ENCODE measurements around the gene UPF2. TPM values are rescaled to one million over a fixed set of nuclear protein-coding genes. Genes with fewer than 3 reads are reported as not detected.

UPF2 gene
- total RNA-seq, 1 experiment from 2014 or later, result 30.6 TPM

DNA sequence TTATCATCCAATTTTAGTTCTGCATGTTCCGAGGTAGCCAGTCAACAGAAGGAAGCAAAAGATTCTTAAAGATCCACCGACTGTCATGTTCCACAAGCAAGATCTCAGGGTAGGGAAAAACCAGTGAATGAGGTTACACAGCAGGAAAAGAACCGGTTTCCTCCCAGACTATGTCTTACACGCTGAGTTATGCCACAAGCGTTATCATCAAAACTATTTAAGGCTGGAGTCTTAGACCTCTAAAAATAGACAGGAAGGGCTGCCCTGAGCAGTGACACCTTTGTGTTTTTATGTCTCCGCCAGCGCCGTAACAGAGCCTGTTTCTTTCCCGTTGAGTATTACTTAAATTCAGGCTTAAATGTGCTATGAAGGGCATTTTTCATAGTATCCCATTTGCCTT is 171.1 kb downstream of the UPF2 start:
- H3K4me3 ChIP-seq (ENCODE audit: low read depth, low read length, poor library complexity, severe bottlenecking), result no peak overlapping the region
- TF ChIP-seq EZH2 (IDR thresholded peaks at IDR 0.05; ENCODE audit: borderline replicate concordance, low read depth, low read length, poor library complexity, severe bottlenecking), result no peak
- TF ChIP-seq, protein P1, sequence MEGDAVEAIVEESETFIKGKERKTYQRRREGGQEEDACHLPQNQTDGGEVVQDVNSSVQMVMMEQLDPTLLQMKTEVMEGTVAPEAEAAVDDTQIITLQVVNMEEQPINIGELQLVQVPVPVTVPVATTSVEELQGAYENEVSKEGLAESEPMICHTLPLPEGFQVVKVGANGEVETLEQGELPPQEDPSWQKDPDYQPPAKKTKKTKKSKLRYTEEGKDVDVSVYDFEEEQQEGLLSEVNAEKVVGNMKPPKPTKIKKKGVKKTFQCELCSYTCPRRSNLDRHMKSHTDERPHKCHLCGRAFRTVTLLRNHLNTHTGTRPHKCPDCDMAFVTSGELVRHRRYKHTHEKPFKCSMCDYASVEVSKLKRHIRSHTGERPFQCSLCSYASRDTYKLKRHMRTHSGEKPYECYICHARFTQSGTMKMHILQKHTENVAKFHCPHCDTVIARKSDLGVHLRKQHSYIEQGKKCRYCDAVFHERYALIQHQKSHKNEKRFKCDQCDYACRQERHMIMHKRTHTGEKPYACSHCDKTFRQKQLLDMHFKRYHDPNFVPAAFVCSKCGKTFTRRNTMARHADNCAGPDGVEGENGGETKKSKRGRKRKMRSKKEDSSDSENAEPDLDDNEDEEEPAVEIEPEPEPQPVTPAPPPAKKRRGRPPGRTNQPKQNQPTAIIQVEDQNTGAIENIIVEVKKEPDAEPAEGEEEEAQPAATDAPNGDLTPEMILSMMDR (conservative IDR thresholded peaks at IDR 0.05; ENCODE audit: low read depth, low read length), result no peak
- no peak for DNase-seq (ENCODE audit: low spot score)
- H3K27me3 ChIP-seq (replicated peaks; ENCODE audit: insufficient read depth, low read depth, low read length, poor library complexity), result no peaks in the 10 kb centered on the region
- ChIA-PET POLR2A (ENCODE audit: low non-redundant PET) (no interaction called here), CTCF (no interaction called here)
- H3K36me3 ChIP-seq (ENCODE audit: insufficient read depth, low read length, poor library complexity, severe bottlenecking), result peaks cover 33% of the 10 kb centered on the region
- intact Hi-C loops (cut with micrococcal nuclease; ENCODE audit: unreplicated experiment), result loop anchor here (10.0 kb wide), 1 partner anchor 77 kb away; no protein-coding TSS in a partner anchor
- H3K9me3 ChIP-seq (ENCODE audit: low read depth, low read length, poor library complexity, severe bottlenecking), result no peaks in the 10 kb centered on the region
- H3K4me1 ChIP-seq (ENCODE audit: insufficient read depth, low read length, poor library complexity, severe bottlenecking), result peaks cover 29% of the 10 kb centered on the region
- no TSS peak for BruUV-seq (replicated peaks)
- H3K27ac ChIP-seq (ENCODE audit: low read depth, low read length, poor library complexity, severe bottlenecking), result peak overlapping the region; percentile 29

DNA sequence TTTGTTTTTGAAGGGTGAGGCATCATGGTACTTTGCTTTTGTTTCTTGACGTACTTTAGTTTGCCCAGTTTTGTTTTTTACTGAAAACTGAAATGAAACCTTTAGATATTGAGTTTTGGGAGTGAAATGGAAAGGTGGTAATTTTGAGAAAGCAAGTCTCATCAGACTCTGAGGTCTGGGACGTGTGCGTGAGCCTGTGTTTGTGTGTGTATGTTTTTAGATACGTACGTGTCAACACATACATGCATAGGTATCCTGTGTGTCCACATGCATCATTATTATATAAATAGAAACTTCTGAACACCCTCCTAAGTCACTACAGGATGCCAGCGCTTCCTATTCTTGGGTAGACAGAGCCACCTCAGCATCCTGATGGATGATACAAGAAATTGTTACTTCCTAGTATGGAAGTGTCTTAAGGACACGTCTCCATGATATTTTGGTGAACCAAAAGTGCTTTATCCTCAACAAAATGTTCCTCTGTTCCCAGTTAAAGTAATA is 171.7 kb downstream of the UPF2 start:
- ChIA-PET CTCF (no interaction called here), POLR2A (ENCODE audit: low non-redundant PET) (no interaction called here)
- Histone ChIP-seq H3K4me1 (ENCODE audit: insufficient read depth, low read length, poor library complexity, severe bottlenecking) (peaks cover 24% of the 10 kb centered on the region), H3K27ac (ENCODE audit: low read depth, low read length, poor library complexity, severe bottlenecking) (peak overlapping the region; percentile 29), H3K36me3 (ENCODE audit: insufficient read depth, low read length, poor library complexity, severe bottlenecking) (peaks cover 38% of the 10 kb centered on the region), H3K9me3 (ENCODE audit: low read depth, low read length, poor library complexity, severe bottlenecking) (no peaks in the 10 kb centered on the region), H3K27me3 (replicated peaks; ENCODE audit: insufficient read depth, low read depth, low read length, poor library complexity) (no peaks in the 10 kb centered on the region), H3K4me3 (ENCODE audit: low read depth, low read length, poor library complexity, severe bottlenecking) (no peak overlapping the region)
- intact Hi-C loops (cut with micrococcal nuclease; ENCODE audit: unreplicated experiment), result loop anchor here (10.0 kb wide), 1 partner anchor 76 kb away; no protein-coding TSS in a partner anchor
- TF ChIP-seq, protein P1 (conservative IDR thresholded peaks at IDR 0.05; ENCODE audit: low read depth, low read length), result no peak
- no peak for TF ChIP-seq EZH2 (IDR thresholded peaks at IDR 0.05; ENCODE audit: borderline replicate concordance, low read depth, low read length, poor library complexity, severe bottlenecking)
- BruUV-seq (replicated peaks), result no TSS peak
- DNase-seq (ENCODE audit: low spot score), result no peak

DNA sequence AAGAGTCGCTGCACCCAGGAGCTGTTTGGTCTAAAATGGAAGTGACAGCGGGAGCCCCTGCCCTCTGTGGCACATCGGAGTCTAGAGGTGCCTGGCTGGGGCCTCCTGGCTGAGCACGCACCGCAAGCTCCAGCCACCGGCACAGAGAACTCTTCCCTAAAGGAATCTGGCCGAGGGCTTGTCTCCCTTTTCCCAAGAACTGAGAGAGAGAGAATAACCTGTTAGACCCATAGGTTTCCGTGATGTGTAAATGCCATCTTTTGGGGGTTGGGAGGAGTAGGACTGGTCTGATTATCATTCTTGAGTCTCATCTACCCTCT is 172.2 kb downstream of the UPF2 start:
- TF ChIP-seq, protein P1 (conservative IDR thresholded peaks at IDR 0.05; ENCODE audit: low read depth, low read length), result no peak
- no peak for TF ChIP-seq EZH2 (IDR thresholded peaks at IDR 0.05; ENCODE audit: borderline replicate concordance, low read depth, low read length, poor library complexity, severe bottlenecking)
- H3K36me3 ChIP-seq (ENCODE audit: insufficient read depth, low read length, poor library complexity, severe bottlenecking), result peaks cover 43% of the 10 kb centered on the region
- peaks cover 19% of the 10 kb centered on the region for H3K4me1 ChIP-seq (ENCODE audit: insufficient read depth, low read length, poor library complexity, severe bottlenecking)
- no TSS peak for BruUV-seq (replicated peaks)
- intact Hi-C loops (cut with micrococcal nuclease; ENCODE audit: unreplicated experiment), result loop anchor here (10.0 kb wide), 1 partner anchor 76 kb away; no protein-coding TSS in a partner anchor
- peak overlapping the region; percentile 29 for H3K27ac ChIP-seq (ENCODE audit: low read depth, low read length, poor library complexity, severe bottlenecking)
- ChIA-PET CTCF (no interaction called here), POLR2A (ENCODE audit: low non-redundant PET) (no interaction called here)
- no peak overlapping the region for H3K4me3 ChIP-seq (ENCODE audit: low read depth, low read length, poor library complexity, severe bottlenecking)
- no peak for DNase-seq (ENCODE audit: low spot score)
- H3K27me3 ChIP-seq (replicated peaks; ENCODE audit: insufficient read depth, low read depth, low read length, poor library complexity), result no peaks in the 10 kb centered on the region
- H3K9me3 ChIP-seq (ENCODE audit: low read depth, low read length, poor library complexity, severe bottlenecking), result no peaks in the 10 kb centered on the region

Other genes with a start within 250 kb of the UPF2 start
- gene PROSER2, start 219.5 kb downstream of the UPF2 start, total RNA-seq (2021), result 37.1 and 40.4 TPM in 2 replicates
- gene DHTKD1, start 26.1 kb upstream of the UPF2 start, total RNA-seq (2021), result 32.4 and 41.2 TPM in 2 replicates
- gene SEC61A2, start 86.9 kb upstream of the UPF2 start, total RNA-seq (2021), result 17.2 and 22.8 TPM in 2 replicates
- gene NUDT5, start 153.1 kb upstream of the UPF2 start, total RNA-seq (2021), result 133 and 137 TPM in 2 replicates
- 189 and 207 TPM in 2 replicates for gene CDC123, start 153.4 kb upstream of the UPF2 start, total RNA-seq (2021)

Data from A673 (cell line).